ENCODE measurements around the gene SETBP1. TPM values are rescaled to one million over a fixed set of nuclear protein-coding genes. Genes with fewer than 3 reads are reported as not detected.

SETBP1 gene
- total and polyA plus RNA-seq, 2 of the 8 experiments (the other 6 are each of a cell fraction or from before 2014, with no cell fraction given) = 2.0 to 6.5 TPM

DNA sequence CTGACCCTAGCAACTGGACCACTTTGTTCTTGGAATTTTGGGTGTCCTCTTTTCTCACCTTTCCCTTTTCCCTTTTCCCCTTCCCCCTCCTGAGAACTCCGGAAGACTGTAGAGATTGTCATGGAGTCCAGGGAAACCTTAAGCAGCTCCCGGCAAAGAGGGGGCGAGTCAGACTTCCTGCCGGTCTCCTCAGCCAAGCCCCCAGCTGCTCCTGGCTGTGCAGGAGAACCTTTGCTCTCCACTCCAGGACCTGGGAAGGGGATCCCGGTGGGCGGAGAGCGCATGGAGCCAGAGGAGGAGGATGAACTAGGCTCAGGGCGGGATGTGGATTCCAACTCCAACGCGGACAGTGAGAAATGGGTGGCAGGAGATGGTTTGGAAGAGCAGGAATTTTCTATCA is 20.5 kb downstream of the SETBP1 start:
- POLR2A ChIA-PET (ENCODE audit: partially characterized antibody) = no interaction called here
- CTCF ChIA-PET (ENCODE audit: partially characterized antibody) = interaction anchor here (1.2 kb wide), 1 partner anchor 15 kb away, joined by 3 read pairs; no protein-coding TSS in a partner anchor
- Histone ChIP-seq H3K36me3 (ENCODE audit: control insufficient read depth in 2 of 4, insufficient read depth in 4 of 4, low read length in 3 of 4) (no peaks in the 10 kb centered on the region), H4K8ac (ENCODE audit: extremely low read depth, insufficient read depth, low read length) (no peak overlapping the region), H4K91ac (replicated peaks; ENCODE audit: insufficient read length, low read length) (no peak overlapping the region), H2BK20ac (ENCODE audit: low read length) (no peak overlapping the region), H3K27me3 (replicated peaks in 1 of 4; ENCODE audit: control insufficient read depth in 3 of 4, extremely low read depth in 1 of 4, insufficient read depth in 3 of 4, low read length in 3 of 4) (no peaks in the 10 kb centered on the region), H2BK15ac (ENCODE audit: low read length) (no peak overlapping the region), H3K4me2 (ENCODE audit: insufficient read depth in 1 of 2, low read depth in 2 of 2, low read length in 2 of 2) (no peak overlapping the region), H3K79me2 (ENCODE audit: control insufficient read depth in 1 of 2, insufficient read depth in 2 of 2, low read length in 2 of 2) (no peaks in the 10 kb centered on the region), H4K20me1 (replicated peaks in 1 of 2; ENCODE audit: control insufficient read depth in 1 of 2, insufficient read depth in 2 of 2, low read length in 2 of 2) (no peaks in the 10 kb centered on the region), H3K14ac (ENCODE audit: insufficient read length) (no peak overlapping the region), H3K18ac (ENCODE audit: extremely low read depth, low read length) (no peak overlapping the region), H4K5ac (ENCODE audit: insufficient read length, low read depth, low read length) (no peak overlapping the region), H3K23ac (ENCODE audit: insufficient read length) (no peak overlapping the region), H2BK12ac (ENCODE audit: low read depth, low read length) (no peak overlapping the region), H3K9ac (replicated peaks in 1 of 4; ENCODE audit: extremely low read depth in 1 of 4, low read depth in 3 of 4, low read length in 3 of 4) (no peak overlapping the region), H3K4me3 (ENCODE audit: extremely low read depth in 1 of 4, insufficient read depth in 2 of 4, low read depth in 3 of 4, low read length in 4 of 4) (no peak overlapping the region), H3K27ac (ENCODE audit: low read depth, low read length) (no peak overlapping the region), H2BK120ac (replicated peaks; ENCODE audit: low read depth, low read length) (no peak overlapping the region), H2BK5ac (ENCODE audit: low read depth, low read length) (no peak overlapping the region), H3K9me3 (ENCODE audit: insufficient read depth in 2 of 2, low read depth in 1 of 2, low read length in 1 of 2) (no peaks in the 10 kb centered on the region), H2AK5ac (ENCODE audit: low read depth, low read length) (no peak overlapping the region), H2AFZ (ENCODE audit: low read length) (no peak overlapping the region), H3K79me1 (ENCODE audit: low read depth, low read length) (peaks cover 4% of the 10 kb centered on the region; the same call in 1 of the 2 replicates), H3K4ac (replicated peaks; ENCODE audit: insufficient read length, low read depth, low read length) (no peak overlapping the region), H3K56ac (replicated peaks; ENCODE audit: insufficient read length, low read depth, low read length) (no peak overlapping the region), H3K4me1 (replicated peaks in 1 of 4; ENCODE audit: control insufficient read depth in 3 of 4, insufficient read depth in 4 of 4, low read length in 3 of 4) (peaks cover 0 to 14% (median 9%) of the 10 kb centered on the region in 4 experiments; a peak in 6 of 7 replicates), H3K23me2 (ENCODE audit: low read depth, low read length) (no peaks in the 10 kb centered on the region)
- DNase-seq (ENCODE audit: low read depth in 1 of 2, low spot score in 2 of 2) (no peak), FAIRE-seq (no peak)
- WGBS, 2 experiments (ENCODE audit: extremely low coverage in 1 of 2, insufficient coverage in 1 of 2, insufficient read length in 1 of 2, insufficient replicate concordance in 2 of 2, low coverage in 1 of 2, low lambda C conversion rate in 2 of 2, missing lambda C conversion rate in 1 of 2) = 86% methylated on average over 9 of the region's 10 CpGs; no CpG with 5 or more reads in 1 of the 2 experiments
- TF ChIP-seq HDAC6 (IDR thresholded peaks at IDR 0.05; ENCODE audit: low read depth, low read length) (no peak), SIX5 (IDR thresholded peaks at IDR 0.05; ENCODE audit: low read depth, low read length) (no peak), MAFK (IDR thresholded peaks at IDR 0.05; ENCODE audit: low read depth, low read length) (no peak), KDM1A (IDR thresholded peaks at IDR 0.05; ENCODE audit: borderline replicate concordance, low read length) (no peak), TAF7 (optimal IDR thresholded peaks at IDR 0.05; ENCODE audit: borderline replicate concordance, low read depth, low read length) (no peak), SRF (IDR thresholded peaks at IDR 0.05; ENCODE audit: low read depth, low read length) (no peak), RNF2 (IDR thresholded peaks at IDR 0.05; ENCODE audit: borderline replicate concordance, low read depth, low read length, missing control alignments, poor library complexity, severe bottlenecking) (no peak), CREB1 (IDR thresholded peaks at IDR 0.05) (no peak)
- TF ChIP-seq, protein P1, sequence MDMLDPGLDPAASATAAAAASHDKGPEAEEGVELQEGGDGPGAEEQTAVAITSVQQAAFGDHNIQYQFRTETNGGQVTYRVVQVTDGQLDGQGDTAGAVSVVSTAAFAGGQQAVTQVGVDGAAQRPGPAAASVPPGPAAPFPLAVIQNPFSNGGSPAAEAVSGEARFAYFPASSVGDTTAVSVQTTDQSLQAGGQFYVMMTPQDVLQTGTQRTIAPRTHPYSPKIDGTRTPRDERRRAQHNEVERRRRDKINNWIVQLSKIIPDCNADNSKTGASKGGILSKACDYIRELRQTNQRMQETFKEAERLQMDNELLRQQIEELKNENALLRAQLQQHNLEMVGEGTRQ (IDR thresholded peaks at IDR 0.05; ENCODE audit: low read length) = no peak
- TF ChIP-seq, protein P2, sequence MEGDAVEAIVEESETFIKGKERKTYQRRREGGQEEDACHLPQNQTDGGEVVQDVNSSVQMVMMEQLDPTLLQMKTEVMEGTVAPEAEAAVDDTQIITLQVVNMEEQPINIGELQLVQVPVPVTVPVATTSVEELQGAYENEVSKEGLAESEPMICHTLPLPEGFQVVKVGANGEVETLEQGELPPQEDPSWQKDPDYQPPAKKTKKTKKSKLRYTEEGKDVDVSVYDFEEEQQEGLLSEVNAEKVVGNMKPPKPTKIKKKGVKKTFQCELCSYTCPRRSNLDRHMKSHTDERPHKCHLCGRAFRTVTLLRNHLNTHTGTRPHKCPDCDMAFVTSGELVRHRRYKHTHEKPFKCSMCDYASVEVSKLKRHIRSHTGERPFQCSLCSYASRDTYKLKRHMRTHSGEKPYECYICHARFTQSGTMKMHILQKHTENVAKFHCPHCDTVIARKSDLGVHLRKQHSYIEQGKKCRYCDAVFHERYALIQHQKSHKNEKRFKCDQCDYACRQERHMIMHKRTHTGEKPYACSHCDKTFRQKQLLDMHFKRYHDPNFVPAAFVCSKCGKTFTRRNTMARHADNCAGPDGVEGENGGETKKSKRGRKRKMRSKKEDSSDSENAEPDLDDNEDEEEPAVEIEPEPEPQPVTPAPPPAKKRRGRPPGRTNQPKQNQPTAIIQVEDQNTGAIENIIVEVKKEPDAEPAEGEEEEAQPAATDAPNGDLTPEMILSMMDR (IDR thresholded peaks at IDR 0.05; ENCODE audit: control extremely low read depth in 1 of 3, insufficient read depth in 1 of 3, low read depth in 1 of 3, low read length in 3 of 3) = no peak

All from H1 (cell line).